GM23248 (cell line): ENCODE measurements around the gene P2RY2. TPM values are rescaled to one million over a fixed set of nuclear protein-coding genes. Genes with fewer than 3 reads are reported as not detected.

Experiments
- DNase-seq: peaks from one replicate; pipeline ENCODE4 v3.0.0-alpha.2; 2015
- H2AFZ ChIP-seq: fragments of 200-600 bp; sonication (generic); 2 replicates; pipeline ENCODE4 v1.6.1; 2016; ENCODE audit warnings: antibody characterized with exemption
- H3F3A ChIP-seq: fragments of 200-600 bp; sonication (generic); 2 replicates; pipeline ENCODE4 v1.6.1; 2016; ENCODE audit warnings: mild to moderate bottlenecking, antibody characterized with exemption, mixed run types; ENCODE audit not compliant: insufficient read depth
- H3K27ac ChIP-seq: fragments of 200-600 bp; sonication (generic); 2 replicates; pipeline ENCODE4 v1.5.1; 2016; ENCODE audit warnings: mild to moderate bottlenecking
- H3K27me3 ChIP-seq: fragments of 200-600 bp; sonication (generic); replicated peaks from 2 replicates; pipeline ENCODE4 v1.6.1; 2016; ENCODE audit warnings: mild to moderate bottlenecking; ENCODE audit not compliant: insufficient read depth
- H3K36me3 ChIP-seq: fragments of 200-600 bp; sonication (generic); 2 replicates; pipeline ENCODE4 v1.6.1; 2016; ENCODE audit warnings: low read depth, mild to moderate bottlenecking
- H3K4me1 ChIP-seq: fragments of 200-600 bp; sonication (generic); 2 replicates; pipeline ENCODE4 v1.6.1; 2016; ENCODE audit warnings: mild to moderate bottlenecking; ENCODE audit not compliant: insufficient read depth
- H3K4me2 ChIP-seq: fragments of 200-600 bp; sonication (generic); one replicate; pipeline ENCODE4 v1.6.1; 2016; ENCODE audit warnings: mild to moderate bottlenecking; ENCODE audit not compliant: unreplicated experiment
- H3K4me3 ChIP-seq: fragments of 200-600 bp; sonication (generic); 2 replicates; pipeline ENCODE4 v1.5.1; 2016; ENCODE audit warnings: mild to moderate bottlenecking
- H3K79me2 ChIP-seq: fragments of 200-600 bp; sonication (generic); 2 replicates; pipeline ENCODE4 v1.6.1; 2016; ENCODE audit warnings: mild to moderate bottlenecking; ENCODE audit not compliant: insufficient read depth
- H3K9ac ChIP-seq: fragments of 200-600 bp; sonication (generic); 2 replicates; pipeline ENCODE4 v1.6.1; 2016; ENCODE audit warnings: mild to moderate bottlenecking
- H3K9me2 ChIP-seq: fragments of 200-600 bp; sonication (generic); 2 replicates; pipeline ENCODE4 v1.6.1; 2016; ENCODE audit warnings: mixed run types, mild to moderate bottlenecking, moderate library complexity; ENCODE audit not compliant: insufficient read depth
- H3K9me3 ChIP-seq: fragments of 200-600 bp; sonication (generic); one replicate; pipeline ENCODE4 v1.6.1; 2017; ENCODE audit warnings: low read depth
- H4K20me1 ChIP-seq: fragments of 200-600 bp; sonication (generic); 2 replicates; pipeline ENCODE4 v1.6.0; 2016; ENCODE audit not compliant: insufficient read depth
- EZH2 ChIP-seq: fragments of 200-600 bp; sonication (generic); IDR thresholded peaks from 2 replicates; pipeline ENCODE4 v1.6.1; 2018; ENCODE audit warnings: antibody characterized with exemption, mild to moderate bottlenecking; ENCODE audit not compliant: insufficient read depth, poor library complexity, severe bottlenecking
- EZH2phosphoT487 ChIP-seq: fragments of 200-600 bp; sonication (generic); IDR thresholded peaks from 2 replicates; pipeline ENCODE4 v1.6.1; 2018; ENCODE audit warnings: antibody characterized with exemption, moderate library complexity, mild to moderate bottlenecking, low read depth; ENCODE audit not compliant: insufficient read depth
- WGBS, 2 experiments: methylation state at CpG; one replicate each; pipeline ENCODE4 v1.1.6; 2015 to 2017; ENCODE audit warnings: low lambda C conversion rate in 2 of 2, low coverage in 1 of 2; ENCODE audit errors: missing lambda C conversion rate in 2 of 2; 5-methylcytosine and 5-hydroxymethylcytosine counted together
- in situ Hi-C: fragments of 300-500 bp; cut with MboI; formaldehyde crosslinking; loops from 2 replicates; pipeline ENCODE4 v1.15.0; 2020
- polyA plus RNA-seq: library from polyadenylated mRNA; unstranded; fragments of >200 nt; fragmentation: Nextera tagmentation; extraction: Ambion mirVana; gene quantifications from 2 replicates; pipeline ENCODE4 v1.2.1, GENCODE V29; 2016
- total RNA-seq: library from RNA; depleted of rRNA; stranded (reverse); fragments of >200 nt; shearing (Covaris generic); gene quantifications from 2 replicates; pipeline ENCODE4 v1.2.3, GENCODE V29; 2014

P2RY2 gene
- total and polyA plus RNA-seq, 2 experiments from 2014 or later, result not detected

GRCh38 chr11:73192272-73192671, 25.8 kb upstream of the P2RY2 start:
- H3K9me3 ChIP-seq, result no peaks in the 10 kb centered on the region
- DNase-seq, result no peak
- H3F3A ChIP-seq, result no peaks in the 10 kb centered on the region
- no peaks in the 10 kb centered on the region for H4K20me1 ChIP-seq
- no peak overlapping the region for H2AFZ ChIP-seq
- TF ChIP-seq EZH2phosphoT487, result no peak
- TF ChIP-seq EZH2, result no peak
- in situ Hi-C loops, result no loop called here
- H3K9me2 ChIP-seq, result no peaks in the 10 kb centered on the region
- no peaks in the 10 kb centered on the region for H3K79me2 ChIP-seq
- no peak overlapping the region for H3K27ac ChIP-seq
- H3K4me1 ChIP-seq, result peaks cover 10% of the 10 kb centered on the region
- H3K9ac ChIP-seq, result no peak overlapping the region
- H3K27me3 ChIP-seq, result no peaks in the 10 kb centered on the region
- WGBS, 2 experiments, result 92 to 100% methylated on average over 1 of the region's 1 CpG
- no peak overlapping the region for H3K4me2 ChIP-seq
- no peaks in the 10 kb centered on the region for H3K36me3 ChIP-seq
- no peak overlapping the region for H3K4me3 ChIP-seq

- Histone ChIP-seq H3K27ac (no peak overlapping the region), H3K9me3 (no peaks in the 10 kb centered on the region), H4K20me1 (no peaks in the 10 kb centered on the region), H3K4me2 (no peak overlapping the region), H3F3A (no peaks in the 10 kb centered on the region), H2AFZ (no peak overlapping the region), H3K36me3 (no peaks in the 10 kb centered on the region), H3K4me3 (no peak overlapping the region), H3K4me1 (peaks cover 10% of the 10 kb centered on the region), H3K9ac (no peak overlapping the region), H3K79me2 (no peaks in the 10 kb centered on the region), H3K9me2 (no peaks in the 10 kb centered on the region), H3K27me3 (no peaks in the 10 kb centered on the region)
- TF ChIP-seq EZH2phosphoT487 (no peak), EZH2 (no peak)
- in situ Hi-C loops, result no loop called here
- DNase-seq, result no peak
- WGBS, 2 experiments, result 70 to 74% methylated on average over 13 of the region's 13 CpGs
Observed at GRCh38 chr11:73193251-73194033, 24.6 kb upstream of the P2RY2 start.

- Histone ChIP-seq H3K79me2 (no peaks in the 10 kb centered on the region), H3K4me2 (no peak overlapping the region), H3F3A (no peaks in the 10 kb centered on the region), H3K4me3 (no peak overlapping the region), H3K36me3 (no peaks in the 10 kb centered on the region), H3K4me1 (peaks cover 10% of the 10 kb centered on the region), H2AFZ (no peak overlapping the region), H3K27ac (no peak overlapping the region), H3K9me2 (no peaks in the 10 kb centered on the region), H3K27me3 (no peaks in the 10 kb centered on the region), H3K9ac (no peak overlapping the region), H3K9me3 (no peaks in the 10 kb centered on the region), H4K20me1 (no peaks in the 10 kb centered on the region)
- in situ Hi-C loops, result no loop called here
- DNase-seq, result no peak
- no peak for TF ChIP-seq EZH2phosphoT487
- TF ChIP-seq EZH2, result no peak
- 94 to 98% methylated on average over 3 of the region's 3 CpGs for WGBS, 2 experiments
Observed at GRCh38 chr11:73194034-73194507, 24.0 kb upstream of the P2RY2 start.

- DNase-seq, result peak; percentile 53
- WGBS, 2 experiments, result 40 to 42% methylated on average over 8 of the region's 8 CpGs
- H3K9me3 ChIP-seq, result no peaks in the 10 kb centered on the region
- no peaks in the 10 kb centered on the region for H3F3A ChIP-seq
- no peak for TF ChIP-seq EZH2phosphoT487
- TF ChIP-seq EZH2, result no peak
- no peaks in the 10 kb centered on the region for H3K79me2 ChIP-seq
- H3K9ac ChIP-seq, result no peak overlapping the region
- no peaks in the 10 kb centered on the region for H3K27me3 ChIP-seq
- H3K27ac ChIP-seq, result no peak overlapping the region
- H3K9me2 ChIP-seq, result no peaks in the 10 kb centered on the region
- H3K4me3 ChIP-seq, result no peak overlapping the region
- H3K4me1 ChIP-seq, result peaks cover 10% of the 10 kb centered on the region
- no peaks in the 10 kb centered on the region for H3K36me3 ChIP-seq
- H2AFZ ChIP-seq, result no peak overlapping the region
- no peaks in the 10 kb centered on the region for H4K20me1 ChIP-seq
- H3K4me2 ChIP-seq, result no peak overlapping the region
- in situ Hi-C loops, result no loop called here
Observed at GRCh38 chr11:73194593-73194992, 23.5 kb upstream of the P2RY2 start.
